GM18909 (cell line): ENCODE data around the gene NCAPG.

Experiments
- ATAC-seq: cut with Tn5 transposase; IDR thresholded peaks from one replicate; pipeline ENCODE4 v1.9.1; 2021; ENCODE audit warnings: mild to moderate bottlenecking; ENCODE audit not compliant: unreplicated experiment, poor library complexity

Gene NCAPG

GRCh38 chr4:17810260-17811077, at the start of gene NCAPG, which contains the start of gene DCAF16:
Gene NCAPG, plus strand, starts transcription at chr4:17810979. Its CDS starts 99 bp downstream, at chr4:17811078.
Gene DCAF16, minus strand, starts transcription at chr4:17810757. Its CDS starts 6,616 bp downstream, at chr4:17804141.
- ATAC-seq: peak; percentile 93

- no peak for ATAC-seq
Observed at GRCh38 chr4:17761062-17761461, 49.7 kb upstream of the NCAPG start.

- no peak for ATAC-seq
Observed at GRCh38 chr4:17762726-17763125, 48.1 kb upstream of the NCAPG start.

GRCh38 chr4:17763416-17763815, 47.4 kb upstream of the NCAPG start:
- no peak for ATAC-seq

GRCh38 chr4:17763931-17764330, 46.8 kb upstream of the NCAPG start:
- no peak for ATAC-seq

- no peak for ATAC-seq
Observed at GRCh38 chr4:17765514-17766286, 45.1 kb upstream of the NCAPG start.

- no peak for ATAC-seq
Observed at GRCh38 chr4:17766826-17767458, 43.8 kb upstream of the NCAPG start.

- ATAC-seq: no peak
Observed at GRCh38 chr4:17769406-17770174, 41.2 kb upstream of the NCAPG start.

GRCh38 chr4:17770845-17771244, 39.9 kb upstream of the NCAPG start:
- ATAC-seq: no peak

GRCh38 chr4:17771284-17771908, 39.4 kb upstream of the NCAPG start:
- no peak for ATAC-seq

GRCh38 chr4:17773135-17773698, 37.6 kb upstream of the NCAPG start:
- ATAC-seq: no peak

GRCh38 chr4:17778431-17778830, 32.3 kb upstream of the NCAPG start:
- ATAC-seq: no peak

GRCh38 chr4:17780501-17781299, 30.1 kb upstream of the NCAPG start:
- no peak for ATAC-seq

GRCh38 chr4:17781300-17782287, 29.2 kb upstream of the NCAPG start, which contains the start of gene FAM184B:
Gene FAM184B, minus strand, starts transcription at chr4:17781621. Its CDS starts 322 bp downstream, at chr4:17781299.
- ATAC-seq: no peak

GRCh38 chr4:17785858-17786257, 24.9 kb upstream of the NCAPG start:
- no peak for ATAC-seq

- peak; percentile 47 for ATAC-seq
Observed at GRCh38 chr4:17786567-17786966, 24.2 kb upstream of the NCAPG start.

GRCh38 chr4:17787315-17787714, 23.5 kb upstream of the NCAPG start:
- no peak for ATAC-seq
